Measurements from ENCODE around the gene SPNS3. TPM values are rescaled to one million over a fixed set of nuclear protein-coding genes. Genes with fewer than 3 reads are reported as not detected.
A peak's percentile ranks its signal among the peaks of the same experiment; 100 is the strongest.

Gene SPNS3
- total RNA-seq, 1 experiment from 2014 or later, result 0.37 TPM

DNA sequence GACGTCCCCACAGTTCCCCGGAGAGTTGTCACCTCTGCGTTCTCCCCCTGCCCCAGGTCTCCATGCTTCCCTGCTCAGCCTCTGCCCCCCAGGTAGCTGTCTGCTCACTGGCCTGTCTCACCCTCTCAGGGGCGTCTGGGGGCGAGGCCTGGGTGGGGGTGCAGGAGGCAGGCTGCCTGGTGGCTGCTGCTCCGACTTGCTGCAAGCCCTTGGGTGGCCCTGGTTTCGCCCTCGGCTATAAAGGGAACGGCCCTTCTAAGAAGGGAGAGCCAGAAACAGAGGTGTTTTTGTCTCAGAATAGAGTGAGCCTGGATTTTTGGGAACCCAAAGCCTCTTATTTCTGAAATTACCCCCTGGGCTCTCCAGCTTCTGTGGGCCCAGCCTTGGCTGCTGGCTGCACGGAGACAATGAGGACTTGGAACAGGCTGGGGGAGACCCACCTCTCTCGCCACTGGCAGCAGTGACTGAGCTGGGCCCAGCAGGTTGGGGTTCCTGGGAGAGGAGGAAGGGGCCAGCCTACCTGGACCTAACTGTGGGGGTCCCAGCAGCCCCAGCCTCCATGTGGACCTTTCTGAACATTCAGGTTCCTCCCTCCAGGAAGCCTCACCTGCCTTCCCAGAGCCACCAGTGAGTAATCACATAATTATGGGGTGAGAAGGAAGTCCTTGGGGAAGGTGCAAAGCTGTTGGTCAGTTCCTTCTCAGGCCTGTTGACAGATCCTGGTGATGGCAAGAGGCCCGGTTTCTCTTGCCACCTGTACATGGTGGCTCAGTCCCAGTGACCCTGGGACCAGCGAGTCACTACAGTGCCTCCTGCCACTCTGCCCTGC lies 49.5 kb downstream of the SPNS3 start:
- DNase-seq (ENCODE audit: low read depth, low spot score), result peak; percentile 84
- H3K27ac ChIP-seq (ENCODE audit: low read depth, low read length), result peak overlapping the region; percentile 75
- ChIA-PET POLR2A (no interaction called here), RAD21 (ENCODE audit: low non-redundant PET in 1 of 2, low total read pairs in 2 of 2, uncharacterized antibody in 2 of 2, unreplicated experiment in 2 of 2) (no interaction called here), CTCF (no interaction called here)
- intact Hi-C loops (cut with micrococcal nuclease), result no loop called here
- H3K9me2 ChIP-seq (ENCODE audit: insufficient read depth), result no peaks in the 10 kb centered on the region
- H2AFZ ChIP-seq (ENCODE audit: low read depth, low read length, poor library complexity, severe bottlenecking), result no peak overlapping the region
- TF ChIP-seq, protein P1, sequence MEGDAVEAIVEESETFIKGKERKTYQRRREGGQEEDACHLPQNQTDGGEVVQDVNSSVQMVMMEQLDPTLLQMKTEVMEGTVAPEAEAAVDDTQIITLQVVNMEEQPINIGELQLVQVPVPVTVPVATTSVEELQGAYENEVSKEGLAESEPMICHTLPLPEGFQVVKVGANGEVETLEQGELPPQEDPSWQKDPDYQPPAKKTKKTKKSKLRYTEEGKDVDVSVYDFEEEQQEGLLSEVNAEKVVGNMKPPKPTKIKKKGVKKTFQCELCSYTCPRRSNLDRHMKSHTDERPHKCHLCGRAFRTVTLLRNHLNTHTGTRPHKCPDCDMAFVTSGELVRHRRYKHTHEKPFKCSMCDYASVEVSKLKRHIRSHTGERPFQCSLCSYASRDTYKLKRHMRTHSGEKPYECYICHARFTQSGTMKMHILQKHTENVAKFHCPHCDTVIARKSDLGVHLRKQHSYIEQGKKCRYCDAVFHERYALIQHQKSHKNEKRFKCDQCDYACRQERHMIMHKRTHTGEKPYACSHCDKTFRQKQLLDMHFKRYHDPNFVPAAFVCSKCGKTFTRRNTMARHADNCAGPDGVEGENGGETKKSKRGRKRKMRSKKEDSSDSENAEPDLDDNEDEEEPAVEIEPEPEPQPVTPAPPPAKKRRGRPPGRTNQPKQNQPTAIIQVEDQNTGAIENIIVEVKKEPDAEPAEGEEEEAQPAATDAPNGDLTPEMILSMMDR (IDR thresholded peaks at IDR 0.05 in 2 of 3, conservative IDR thresholded peaks at IDR 0.05 in 1 of 3; ENCODE audit: borderline replicate concordance in 1 of 3, insufficient read depth in 1 of 3, low read depth in 2 of 3, low read length in 2 of 3), result no peak
- TF ChIP-seq YY1 (IDR thresholded peaks at IDR 0.05; ENCODE audit: extremely low read depth, insufficient replicate concordance, low read depth, low read length), result peak; percentile 7
- TF ChIP-seq FOSL1 (IDR thresholded peaks at IDR 0.05; ENCODE audit: low read depth), result peak; percentile 97
- TF ChIP-seq SP1 (IDR thresholded peaks at IDR 0.05; ENCODE audit: low read depth), result peak; percentile 84
- no peak for TF ChIP-seq EGR1 (IDR thresholded peaks at IDR 0.05; ENCODE audit: low read depth)
- peak; percentile 45 for TF ChIP-seq POLR2AphosphoS5 (IDR thresholded peaks at IDR 0.05; ENCODE audit: low read depth, low read length)
- TF ChIP-seq, protein P2, sequence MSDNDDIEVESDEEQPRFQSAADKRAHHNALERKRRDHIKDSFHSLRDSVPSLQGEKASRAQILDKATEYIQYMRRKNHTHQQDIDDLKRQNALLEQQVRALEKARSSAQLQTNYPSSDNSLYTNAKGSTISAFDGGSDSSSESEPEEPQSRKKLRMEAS (IDR thresholded peaks at IDR 0.05), result peak; percentile 78; the same call in 1 of the 2 replicates
- TF ChIP-seq, protein P3, sequence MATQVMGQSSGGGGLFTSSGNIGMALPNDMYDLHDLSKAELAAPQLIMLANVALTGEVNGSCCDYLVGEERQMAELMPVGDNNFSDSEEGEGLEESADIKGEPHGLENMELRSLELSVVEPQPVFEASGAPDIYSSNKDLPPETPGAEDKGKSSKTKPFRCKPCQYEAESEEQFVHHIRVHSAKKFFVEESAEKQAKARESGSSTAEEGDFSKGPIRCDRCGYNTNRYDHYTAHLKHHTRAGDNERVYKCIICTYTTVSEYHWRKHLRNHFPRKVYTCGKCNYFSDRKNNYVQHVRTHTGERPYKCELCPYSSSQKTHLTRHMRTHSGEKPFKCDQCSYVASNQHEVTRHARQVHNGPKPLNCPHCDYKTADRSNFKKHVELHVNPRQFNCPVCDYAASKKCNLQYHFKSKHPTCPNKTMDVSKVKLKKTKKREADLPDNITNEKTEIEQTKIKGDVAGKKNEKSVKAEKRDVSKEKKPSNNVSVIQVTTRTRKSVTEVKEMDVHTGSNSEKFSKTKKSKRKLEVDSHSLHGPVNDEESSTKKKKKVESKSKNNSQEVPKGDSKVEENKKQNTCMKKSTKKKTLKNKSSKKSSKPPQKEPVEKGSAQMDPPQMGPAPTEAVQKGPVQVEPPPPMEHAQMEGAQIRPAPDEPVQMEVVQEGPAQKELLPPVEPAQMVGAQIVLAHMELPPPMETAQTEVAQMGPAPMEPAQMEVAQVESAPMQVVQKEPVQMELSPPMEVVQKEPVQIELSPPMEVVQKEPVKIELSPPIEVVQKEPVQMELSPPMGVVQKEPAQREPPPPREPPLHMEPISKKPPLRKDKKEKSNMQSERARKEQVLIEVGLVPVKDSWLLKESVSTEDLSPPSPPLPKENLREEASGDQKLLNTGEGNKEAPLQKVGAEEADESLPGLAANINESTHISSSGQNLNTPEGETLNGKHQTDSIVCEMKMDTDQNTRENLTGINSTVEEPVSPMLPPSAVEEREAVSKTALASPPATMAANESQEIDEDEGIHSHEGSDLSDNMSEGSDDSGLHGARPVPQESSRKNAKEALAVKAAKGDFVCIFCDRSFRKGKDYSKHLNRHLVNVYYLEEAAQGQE (IDR thresholded peaks at IDR 0.05; ENCODE audit: low read depth), result no peak
- TF ChIP-seq, protein P4, sequence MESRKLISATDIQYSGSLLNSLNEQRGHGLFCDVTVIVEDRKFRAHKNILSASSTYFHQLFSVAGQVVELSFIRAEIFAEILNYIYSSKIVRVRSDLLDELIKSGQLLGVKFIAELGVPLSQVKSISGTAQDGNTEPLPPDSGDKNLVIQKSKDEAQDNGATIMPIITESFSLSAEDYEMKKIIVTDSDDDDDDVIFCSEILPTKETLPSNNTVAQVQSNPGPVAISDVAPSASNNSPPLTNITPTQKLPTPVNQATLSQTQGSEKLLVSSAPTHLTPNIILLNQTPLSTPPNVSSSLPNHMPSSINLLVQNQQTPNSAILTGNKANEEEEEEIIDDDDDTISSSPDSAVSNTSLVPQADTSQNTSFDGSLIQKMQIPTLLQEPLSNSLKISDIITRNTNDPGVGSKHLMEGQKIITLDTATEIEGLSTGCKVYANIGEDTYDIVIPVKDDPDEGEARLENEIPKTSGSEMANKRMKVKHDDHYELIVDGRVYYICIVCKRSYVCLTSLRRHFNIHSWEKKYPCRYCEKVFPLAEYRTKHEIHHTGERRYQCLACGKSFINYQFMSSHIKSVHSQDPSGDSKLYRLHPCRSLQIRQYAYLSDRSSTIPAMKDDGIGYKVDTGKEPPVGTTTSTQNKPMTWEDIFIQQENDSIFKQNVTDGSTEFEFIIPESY (IDR thresholded peaks at IDR 0.05; ENCODE audit: extremely low read depth, insufficient replicate concordance, low read length), result no peak
- peak; percentile 99 for TF ChIP-seq JUND (IDR thresholded peaks at IDR 0.05)
- H3K4me1 ChIP-seq (ENCODE audit: control insufficient read depth in 1 of 2, insufficient read depth in 2 of 2, low read length in 2 of 2), result peaks cover 17 to 35% of the 10 kb centered on the region in 2 experiments
- no peaks in the 10 kb centered on the region for H3K36me3 ChIP-seq (ENCODE audit: control insufficient read depth in 1 of 2, insufficient read depth in 2 of 2, low read length in 2 of 2)
- peak overlapping the region; percentile 81 for H3K4me2 ChIP-seq (ENCODE audit: low read length)
- H3K9me3 ChIP-seq (ENCODE audit: control insufficient read depth in 1 of 2, insufficient read depth in 1 of 2, low read depth in 1 of 2, low read length in 2 of 2), result no peaks in the 10 kb centered on the region
- no peaks in the 10 kb centered on the region for H3K27me3 ChIP-seq (ENCODE audit: insufficient read depth, low read length)
- ATAC-seq, result peak; percentile 93
- H4K20me1 ChIP-seq (ENCODE audit: insufficient read depth), result no peaks in the 10 kb centered on the region
- BruUV-seq (replicated peaks), result no TSS peak
- peak overlapping the region; percentile 65 for H3K9ac ChIP-seq (ENCODE audit: low read length)
- no peaks in the 10 kb centered on the region for H3K79me2 ChIP-seq (ENCODE audit: insufficient read depth, low read length)
- H3K4me3 ChIP-seq (replicated peaks in 1 of 2; ENCODE audit: low read depth in 1 of 2, low read length in 2 of 2), result peak overlapping the region; percentile 17 to 45

Data from HCT116 (cell line).